ENCODE data around the gene ARMH3.

DNA sequence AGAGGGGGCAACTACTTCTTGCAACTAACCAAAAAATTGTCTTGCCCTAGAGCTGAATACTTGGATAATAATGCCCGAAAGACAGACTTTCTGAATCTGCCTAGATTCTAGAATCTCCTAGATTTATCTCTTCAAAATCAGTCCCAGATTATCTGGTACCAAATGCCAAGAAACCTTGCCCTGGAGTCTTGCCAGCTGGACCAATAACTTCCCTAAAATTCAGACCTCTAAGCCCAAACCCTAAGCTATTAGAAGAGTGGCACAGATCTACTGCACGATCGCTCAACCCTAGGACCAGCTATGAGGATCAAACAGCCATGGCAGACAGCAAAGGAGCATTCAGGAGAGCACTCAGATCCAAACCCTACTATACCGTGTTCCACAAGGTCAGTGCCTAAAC lies 45.0 kb downstream of the ARMH3 start:
- no peak for TF ChIP-seq EP300 (IDR thresholded peaks at IDR 0.05)
- no peak for TF ChIP-seq CTCF (IDR thresholded peaks at IDR 0.05)
- TF ChIP-seq POLR2AphosphoS5 (IDR thresholded peaks at IDR 0.05) = no peak
- no peak for TF ChIP-seq POLR2A (IDR thresholded peaks at IDR 0.05)

All from stomach (tissue), 4 donors.